Measurements from ENCODE around the gene RPS26. TPM values are rescaled to one million over a fixed set of nuclear protein-coding genes. Genes with fewer than 3 reads are reported as not detected.

Gene RPS26
- total RNA-seq, 2 experiments from 2014 or later = 118 to 126 TPM

- no peak for TF ChIP-seq CTCF (IDR thresholded peaks at IDR 0.05)
- Histone ChIP-seq H3K27me3 (ENCODE audit: control insufficient read depth in 1 of 2, insufficient read depth in 2 of 2, low read length in 2 of 2) (peaks cover 14 to 23% of the 10 kb centered on the region in 2 experiments), H3K27ac (ENCODE audit: low read depth in 1 of 2, low read length in 2 of 2) (no peak overlapping the region), H3K9me3 (ENCODE audit: control insufficient read depth in 1 of 2, insufficient read depth in 1 of 2, low read length in 2 of 2) (no peaks in the 10 kb centered on the region), H3K4me3 (ENCODE audit: low read length) (no peak overlapping the region), H3K4me1 (ENCODE audit: insufficient read depth, low read length) (peaks cover 21% of the 10 kb centered on the region), H3K36me3 (ENCODE audit: insufficient read depth, low read length) (no peaks in the 10 kb centered on the region)
- Mint-ChIP-seq H3K36me3 (ENCODE audit: low read depth) (no peaks in the 10 kb centered on the region), H3K27me3 (peaks cover 17% of the 10 kb centered on the region), H3K9me3 (no peaks in the 10 kb centered on the region), H3K4me1 (ENCODE audit: low read depth) (peaks cover 14% of the 10 kb centered on the region), H3K4me3 (no peak overlapping the region), H3K27ac (no peak overlapping the region)
- no peak for DNase-seq
- intact Hi-C loops (cut with DNase I, micrococcal nuclease) = loop anchor here in 1 of 2 experiments (2.0 kb wide), 1 partner anchor 18 kb away; no protein-coding TSS in a partner anchor
- ChIA-PET POLR2A (no interaction called here), CTCF (no interaction called here)
- no peak for ATAC-seq (ENCODE audit: poor library complexity)
Observed at GRCh38 chr12:56082967-56083366, 41.2 kb downstream of the RPS26 start.

GRCh38 chr12:56084958-56085543 lies 43.3 kb downstream of the RPS26 start:
- Histone ChIP-seq H3K4me3 (ENCODE audit: low read length) (no peak overlapping the region), H3K4me1 (ENCODE audit: insufficient read depth, low read length) (peaks cover 8% of the 10 kb centered on the region), H3K9me3 (ENCODE audit: control insufficient read depth in 1 of 2, insufficient read depth in 1 of 2, low read length in 2 of 2) (no peaks in the 10 kb centered on the region), H3K27me3 (ENCODE audit: control insufficient read depth in 1 of 2, insufficient read depth in 2 of 2, low read length in 2 of 2) (peaks cover 14 to 23% of the 10 kb centered on the region in 2 experiments), H3K27ac (ENCODE audit: low read depth in 1 of 2, low read length in 2 of 2) (no peak overlapping the region), H3K36me3 (ENCODE audit: insufficient read depth, low read length) (no peaks in the 10 kb centered on the region)
- Mint-ChIP-seq H3K9me3 (no peaks in the 10 kb centered on the region), H3K4me3 (no peak overlapping the region), H3K36me3 (ENCODE audit: low read depth) (no peaks in the 10 kb centered on the region), H3K27ac (no peak overlapping the region), H3K4me1 (ENCODE audit: low read depth) (peaks cover 2% of the 10 kb centered on the region), H3K27me3 (peaks cover 17% of the 10 kb centered on the region)
- ChIA-PET POLR2A (interaction anchor here (1.2 to 1.6 kb wide), 2 partner anchors 18 to 19 kb away, joined by 4 to 5 read pairs; partner anchors contain the start of gene PA2G4), CTCF (interaction anchor here (0.7 to 1.7 kb wide), 3 partner anchors 19 to 1247 kb away, joined by 3 to 4 read pairs (median 4); no protein-coding TSS in a partner anchor)
- peak; percentile 26 for TF ChIP-seq CTCF (IDR thresholded peaks at IDR 0.05)
- ATAC-seq (ENCODE audit: poor library complexity) (no peak), DNase-seq (peak in 6 of 14 experiments; percentile 5 to 52 (median 26))
- intact Hi-C loops (cut with DNase I, micrococcal nuclease) = no loop called here

GRCh38 chr12:56086096-56086495 lies 44.4 kb downstream of the RPS26 start:
- Mint-ChIP-seq H3K9me3 (no peaks in the 10 kb centered on the region), H3K4me1 (ENCODE audit: low read depth) (no peaks in the 10 kb centered on the region), H3K27ac (no peak overlapping the region), H3K27me3 (peaks cover 12% of the 10 kb centered on the region), H3K4me3 (no peak overlapping the region), H3K36me3 (ENCODE audit: low read depth) (no peaks in the 10 kb centered on the region)
- Histone ChIP-seq H3K27me3 (ENCODE audit: control insufficient read depth in 1 of 2, insufficient read depth in 2 of 2, low read length in 2 of 2) (peaks cover 8 to 18% of the 10 kb centered on the region in 2 experiments), H3K4me1 (ENCODE audit: insufficient read depth, low read length) (no peaks in the 10 kb centered on the region), H3K4me3 (ENCODE audit: low read length) (no peak overlapping the region), H3K36me3 (ENCODE audit: insufficient read depth, low read length) (no peaks in the 10 kb centered on the region), H3K27ac (ENCODE audit: low read depth in 1 of 2, low read length in 2 of 2) (no peak overlapping the region), H3K9me3 (ENCODE audit: control insufficient read depth in 1 of 2, insufficient read depth in 1 of 2, low read length in 2 of 2) (no peaks in the 10 kb centered on the region)
- ATAC-seq (ENCODE audit: poor library complexity) = no peak
- ChIA-PET POLR2A (interaction anchor here (0.8 to 1.6 kb wide), 2 partner anchors 18 to 31 kb away, joined by 3 to 5 read pairs; partner anchors contain the start of gene PA2G4), CTCF (interaction anchor here (0.9 to 1.7 kb wide), 2 partner anchors 17 to 24 kb away, joined by 3 to 4 read pairs; no protein-coding TSS in a partner anchor)
- no peak for DNase-seq
- TF ChIP-seq CTCF (IDR thresholded peaks at IDR 0.05) = no peak
- intact Hi-C loops (cut with DNase I, micrococcal nuclease) = no loop called here

Measured in CD4-positive, alpha-beta T cell (primary cell).